H1 (cell line): ENCODE measurements around the gene HORMAD2. TPM values are rescaled to one million over a fixed set of nuclear protein-coding genes. Genes with fewer than 3 reads are reported as not detected.

ENCODE experiments used
- CTCF ChIA-PET: fragments of 300-600 bp; sonication (Branson Sonifier 250); formaldehyde crosslinking; loops from one replicate; lab custom pipeline; 2021; ENCODE audit not compliant: partially characterized antibody; lab: Charles Lee
- POLR2A ChIA-PET: fragments of 300-600 bp; sonication (Branson Sonifier 250); formaldehyde crosslinking; loops from one replicate; lab custom pipeline; 2021; ENCODE audit warnings: inconsistent platforms; ENCODE audit not compliant: partially characterized antibody; lab: Charles Lee
- DNase-seq, 2 experiments: peaks; one replicate each; pipeline versions ENCODE4 v3.0.0 to v3.0.0-alpha.2; 2010 to 2022; ENCODE audit warnings: low spot score in 2 of 2, low read depth in 1 of 2, mixed read lengths in 1 of 2
- FAIRE-seq: peaks from 2 replicates; lab custom pipeline; 2011; peaks lifted over from hg19 to GRCh38; lab: Jason Lieb, UNC
- H2AFZ ChIP-seq: 2 replicates; pipeline ENCODE4 v1.8.1; 2012; ENCODE audit warnings: low read length, inconsistent platforms
- H2AK5ac ChIP-seq: 2 replicates; pipeline ENCODE4 v1.6.1; 2013; ENCODE audit warnings: low read depth, low read length
- H2BK120ac ChIP-seq: replicated peaks from 2 replicates; pipeline ENCODE3; 2013; ENCODE audit warnings: low read depth, low read length, inconsistent platforms
- H2BK12ac ChIP-seq: 2 replicates; pipeline ENCODE4 v1.6.1; 2013; ENCODE audit warnings: low read depth, low read length
- H2BK15ac ChIP-seq: 2 replicates; pipeline ENCODE4 v1.6.1; 2013; ENCODE audit warnings: low read length
- H2BK20ac ChIP-seq: 2 replicates; pipeline ENCODE4 v1.6.1; 2013; ENCODE audit warnings: low read length
- H2BK5ac ChIP-seq: 2 replicates; pipeline ENCODE4 v1.6.1; 2013; ENCODE audit warnings: low read depth, low read length
- H3K14ac ChIP-seq: 2 replicates; pipeline ENCODE4 v1.6.1; 2013; ENCODE audit warnings: inconsistent platforms; ENCODE audit not compliant: insufficient read length
- H3K18ac ChIP-seq: 2 replicates; pipeline ENCODE4 v1.6.1; 2013; ENCODE audit warnings: low read length; ENCODE audit errors: extremely low read depth
- H3K23ac ChIP-seq: 2 replicates; pipeline ENCODE4 v1.6.1; 2013; ENCODE audit warnings: inconsistent platforms; ENCODE audit not compliant: insufficient read length
- H3K23me2 ChIP-seq: 2 replicates; pipeline ENCODE4 v1.6.1; 2013; ENCODE audit warnings: low read depth, low read length
- H3K27ac ChIP-seq: 2 replicates; pipeline ENCODE4 v1.6.1; 2011; ENCODE audit warnings: low read depth, low read length, inconsistent platforms
- H3K27me3 ChIP-seq, 4 experiments: replicated peaks in 1 of 4; 1 replicate in 1 of 4; 2 replicates in 3 of 4; pipeline versions ENCODE4 v1.6.1 to v1.8.1; 2011 to 2013; ENCODE audit warnings: low read length in 3 of 4, mild to moderate bottlenecking in 3 of 4, inconsistent platforms in 2 of 4, mixed read lengths in 2 of 4, moderate library complexity in 1 of 4; ENCODE audit not compliant: control insufficient read depth in 3 of 4, insufficient read depth in 3 of 4; ENCODE audit errors: extremely low read depth in 1 of 4
- H3K36me3 ChIP-seq, 4 experiments: 2 replicates each; pipeline versions ENCODE4 v1.6.1 to v1.8.1; 2011 to 2013; ENCODE audit warnings: mild to moderate bottlenecking in 4 of 4, low read length in 3 of 4, moderate library complexity in 2 of 4, control low read depth in 1 of 4, inconsistent platforms in 1 of 4; ENCODE audit not compliant: insufficient read depth in 4 of 4, control insufficient read depth in 2 of 4
- H3K4ac ChIP-seq: replicated peaks from 2 replicates; pipeline ENCODE3; 2013; ENCODE audit warnings: low read length, low read depth, mixed read lengths, inconsistent platforms; ENCODE audit not compliant: insufficient read length
- H3K4me1 ChIP-seq, 4 experiments: replicated peaks in 1 of 4; 1 replicate in 1 of 4; 2 replicates in 3 of 4; pipeline versions ENCODE4 v1.6.1 to v1.8.1; 2011 to 2013; ENCODE audit warnings: low read length in 3 of 4, inconsistent platforms in 2 of 4, mixed read lengths in 1 of 4; ENCODE audit not compliant: insufficient read depth in 4 of 4, control insufficient read depth in 3 of 4
- H3K4me2 ChIP-seq, 2 experiments: 2 replicates each; pipeline versions ENCODE4 v1.6.1 to v1.8.1; 2011 to 2013; ENCODE audit warnings: low read depth in 2 of 2, low read length in 2 of 2, control low read depth in 1 of 2, inconsistent platforms in 1 of 2, mild to moderate bottlenecking in 1 of 2; ENCODE audit not compliant: insufficient read depth in 1 of 2
- H3K4me3 ChIP-seq, 4 experiments: fragments of 200-600, 300-600 bp in 1 of 4; sonication (generic), shearing (Covaris generic), sonication (Bioruptor Twin) in 1 of 4; 2 replicates each; pipeline versions ENCODE4 v1.5.1 to v1.8.1; 2011 to 2016; ENCODE audit warnings: low read length in 4 of 4, low read depth in 3 of 4, control low read depth in 2 of 4, inconsistent platforms in 2 of 4, mild to moderate bottlenecking in 2 of 4, mixed read lengths in 1 of 4, moderate library complexity in 1 of 4; ENCODE audit not compliant: insufficient read depth in 2 of 4; ENCODE audit errors: extremely low read depth in 1 of 4
- H3K56ac ChIP-seq: replicated peaks from 2 replicates; pipeline ENCODE3; 2013; ENCODE audit warnings: low read depth, mild to moderate bottlenecking, mixed read lengths, low read length, inconsistent platforms; ENCODE audit not compliant: insufficient read length
- H3K79me1 ChIP-seq: 2 replicates; pipeline ENCODE4 v1.6.1; 2013; ENCODE audit warnings: low read depth, low read length, control low read depth
- H3K79me2 ChIP-seq, 2 experiments: 2 replicates each; pipeline versions ENCODE4 v1.6.1 to v1.8.1; 2012 to 2013; ENCODE audit warnings: low read length in 2 of 2, mild to moderate bottlenecking in 2 of 2, inconsistent platforms in 1 of 2; ENCODE audit not compliant: insufficient read depth in 2 of 2, control insufficient read depth in 1 of 2
- H3K9ac ChIP-seq, 4 experiments: replicated peaks in 1 of 4; 1 replicate in 1 of 4; 2 replicates in 3 of 4; pipeline versions ENCODE4 v1.6.1 to v1.8.1; 2011 to 2013; ENCODE audit warnings: low read depth in 3 of 4, low read length in 3 of 4, control low read depth in 2 of 4, mild to moderate bottlenecking in 2 of 4, moderate library complexity in 2 of 4, inconsistent platforms in 1 of 4; ENCODE audit errors: extremely low read depth in 1 of 4
- H3K9me3 ChIP-seq, 2 experiments: 2 replicates each; pipeline versions ENCODE4 v1.6.1 to v1.8.1; 2012 to 2013; ENCODE audit warnings: mild to moderate bottlenecking in 2 of 2, moderate library complexity in 2 of 2, control low read depth in 1 of 2, inconsistent platforms in 1 of 2, low read depth in 1 of 2, low read length in 1 of 2, mixed read lengths in 1 of 2; ENCODE audit not compliant: insufficient read depth in 2 of 2
- H4K20me1 ChIP-seq, 2 experiments: replicated peaks in 1 of 2; 2 replicates each; pipeline versions ENCODE3 to v1.8.1; 2011 to 2013; ENCODE audit warnings: inconsistent platforms in 2 of 2, low read length in 2 of 2, mild to moderate bottlenecking in 1 of 2; ENCODE audit not compliant: insufficient read depth in 2 of 2, control insufficient read depth in 1 of 2
- H4K5ac ChIP-seq: 2 replicates; pipeline ENCODE4 v1.6.1; 2013; ENCODE audit warnings: low read length, low read depth, mixed read lengths, inconsistent platforms; ENCODE audit not compliant: insufficient read length
- H4K8ac ChIP-seq: 2 replicates; pipeline ENCODE4 v1.8.0; 2013; ENCODE audit warnings: mild to moderate bottlenecking, moderate library complexity, low read length, inconsistent platforms; ENCODE audit not compliant: insufficient read depth; ENCODE audit errors: extremely low read depth
- H4K91ac ChIP-seq: replicated peaks from 2 replicates; pipeline ENCODE3; 2013; ENCODE audit warnings: low read length, mixed read lengths, inconsistent platforms; ENCODE audit not compliant: insufficient read length
- ATF3 ChIP-seq: IDR thresholded peaks from 2 replicates; pipeline ENCODE4 v1.6.1; 2011; ENCODE audit warnings: low read depth, mild to moderate bottlenecking, low read length; ENCODE audit not compliant: insufficient read depth
- CTBP2 ChIP-seq: IDR thresholded peaks from 2 replicates; pipeline ENCODE4 v1.7.0; 2011; ENCODE audit warnings: borderline replicate concordance, mild to moderate bottlenecking, moderate library complexity, mixed read lengths, low read length; ENCODE audit not compliant: insufficient read depth, insufficient read length
- MAFK ChIP-seq: IDR thresholded peaks from 2 replicates; pipeline ENCODE4 v1.6.1; 2012; ENCODE audit warnings: low read depth, mild to moderate bottlenecking, improper control_type of control experiment, low read length
- NANOG ChIP-seq: IDR thresholded peaks from 2 replicates; pipeline ENCODE4 v1.6.1; 2011; ENCODE audit warnings: low read length, low read depth, mild to moderate bottlenecking, inconsistent platforms; ENCODE audit not compliant: insufficient read depth, poor library complexity, severe bottlenecking
- POLR2AphosphoS5 ChIP-seq: IDR thresholded peaks from 2 replicates; pipeline ENCODE4 v1.6.1; 2011; ENCODE audit warnings: low read depth, low read length
- RAD21 ChIP-seq, 2 experiments: IDR thresholded peaks in 1 of 2; conservative IDR thresholded peaks in 1 of 2; 2 replicates each; pipeline ENCODE4 v1.6.1; 2011; ENCODE audit warnings: low read depth in 2 of 2, low read length in 2 of 2, improper control_type of control experiment in 1 of 2, inconsistent platforms in 1 of 2, mild to moderate bottlenecking in 1 of 2, moderate library complexity in 1 of 2
- RBBP5 ChIP-seq: IDR thresholded peaks from 2 replicates; pipeline ENCODE4 v1.7.1; 2012; ENCODE audit warnings: low read depth, mild to moderate bottlenecking, inconsistent platforms, low read length, moderate library complexity, borderline replicate concordance
- RFX5 ChIP-seq: IDR thresholded peaks from 2 replicates; pipeline ENCODE4 v1.6.1; 2011; ENCODE audit warnings: low read depth, low read length, improper control_type of control experiment, borderline replicate concordance
- SIN3A ChIP-seq, 2 experiments: IDR thresholded peaks in 1 of 2; conservative IDR thresholded peaks in 1 of 2; 2 replicates each; pipeline ENCODE4 v1.6.1; 2011 to 2012; ENCODE audit warnings: low read length in 2 of 2, improper control_type of control experiment in 1 of 2, low read depth in 1 of 2, mild to moderate bottlenecking in 1 of 2
- SRF ChIP-seq: IDR thresholded peaks from 2 replicates; pipeline ENCODE4 v1.6.1; 2011; ENCODE audit warnings: mild to moderate bottlenecking, low read depth, low read length, moderate library complexity
- SUZ12 ChIP-seq: fragments of 200-600 bp; sonication (generic); IDR thresholded peaks from 2 replicates; pipeline ENCODE4 v1.6.1; 2012; ENCODE audit warnings: mild to moderate bottlenecking, inconsistent platforms, low read length, moderate library complexity, mixed read lengths
- YY1 ChIP-seq: IDR thresholded peaks from 2 replicates; pipeline ENCODE4 v1.6.1; 2011; ENCODE audit warnings: low read depth, mild to moderate bottlenecking, low read length
- whole genome bisulfite sequencing, 2 experiments: shearing (Covaris generic) in 1 of 2; methylation state at CpG; one replicate each; pipeline versions ENCODE4 v1.1.6 to v1.1.7; 2013 to 2015; ENCODE audit warnings: low lambda C conversion rate in 2 of 2, mixed read lengths in 2 of 2, inconsistent platforms in 1 of 2, low coverage in 1 of 2, missing lambda C conversion rate in 1 of 2; ENCODE audit not compliant: insufficient replicate concordance in 2 of 2, insufficient coverage in 1 of 2, insufficient read length in 1 of 2; ENCODE audit errors: extremely low coverage in 1 of 2, missing lambda C conversion rate in 1 of 2; 5-methylcytosine and 5-hydroxymethylcytosine counted together
- polyA plus RNA-seq, 7 experiments: library from polyadenylated mRNA; depleted of rRNA in 3 of 7; stranded (reverse) in 5 of 7; unstranded in 2 of 7; fragments of >200 nt in 5 of 7; fragments of 200-250 nt in 2 of 7; gene quantifications; 1 replicate in 5 of 7; 2 replicates in 1 of 7; 4 replicates in 1 of 7; pipeline versions ENCODE4 v1.2.1 to v1.2.3, GENCODE V29; 2011 to 2013; ENCODE audit warnings: missing spikeins in 2 of 7, mixed read lengths in 2 of 7
- total RNA-seq: library from RNA; stranded (reverse); fragmentation: NEBNext Ultra II Directional; extraction: Animal tissue kit (Norgen Biotek cat#: 25700); gene quantifications from 2 replicates; pipeline ENCODE4 v1.2.1, GENCODE V29; 2021

The HORMAD2 gene
- total and polyA plus RNA-seq, 2 of the 8 experiments (the other 6 are each of a cell fraction or from before 2014, with no cell fraction given) = 0.03 TPM; not detected in 1

- Histone ChIP-seq H3K9me3 (peaks cover 0 to 15% of the 10 kb centered on the region in 2 experiments; a peak in 3 of 4 replicates), H2AFZ (no peak overlapping the region), H3K4me3 (no peak overlapping the region), H2BK15ac (no peak overlapping the region), H4K5ac (no peak overlapping the region), H3K4me1 (no peaks in the 10 kb centered on the region), H2BK120ac (no peak overlapping the region), H3K27ac (no peak overlapping the region), H3K79me2 (no peaks in the 10 kb centered on the region), H4K91ac (no peak overlapping the region), H3K36me3 (no peaks in the 10 kb centered on the region), H3K79me1 (no peaks in the 10 kb centered on the region), H3K14ac (no peak overlapping the region), H2AK5ac (no peak overlapping the region), H3K23ac (no peak overlapping the region), H2BK5ac (no peak overlapping the region), H3K27me3 (no peaks in the 10 kb centered on the region), H3K56ac (no peak overlapping the region), H4K20me1 (no peaks in the 10 kb centered on the region), H2BK20ac (no peak overlapping the region), H3K18ac (no peak overlapping the region), H3K4me2 (no peak overlapping the region), H2BK12ac (no peak overlapping the region), H4K8ac (no peak overlapping the region), H3K9ac (no peak overlapping the region), H3K4ac (no peak overlapping the region), H3K23me2 (no peaks in the 10 kb centered on the region)
- FAIRE-seq = no peak
- ChIA-PET CTCF (no interaction called here), POLR2A (no interaction called here)
- WGBS, 2 experiments = 87% methylated on average over 1 of the region's 1 CpG; no CpG with 5 or more reads in 1 of the 2 experiments
- DNase-seq = no peak
- TF ChIP-seq SRF (no peak), YY1 (no peak), RFX5 (no peak), SUZ12 (no peak), NANOG (no peak), SIN3A (conservative IDR thresholded peaks at IDR 0.05 in 1 of 2, IDR thresholded peaks at IDR 0.05 in 1 of 2; ENCODE audit: low read depth in 1 of 2, low read length in 2 of 2) (no peak), ATF3 (no peak), CTBP2 (no peak), RBBP5 (no peak), POLR2AphosphoS5 (no peak), MAFK (no peak), RAD21 (IDR thresholded peaks at IDR 0.05 in 1 of 2, conservative IDR thresholded peaks at IDR 0.05 in 1 of 2; ENCODE audit: low read depth in 2 of 2, low read length in 2 of 2) (no peak)
These were observed 14.5 kb downstream of the HORMAD2 start for GRCh38 chr22:30094804-30095203.
